Measurements from ENCODE around the gene RPTOR.
A peak's percentile ranks its signal among the peaks of the same experiment; 100 is the strongest.

The RPTOR gene

DNA sequence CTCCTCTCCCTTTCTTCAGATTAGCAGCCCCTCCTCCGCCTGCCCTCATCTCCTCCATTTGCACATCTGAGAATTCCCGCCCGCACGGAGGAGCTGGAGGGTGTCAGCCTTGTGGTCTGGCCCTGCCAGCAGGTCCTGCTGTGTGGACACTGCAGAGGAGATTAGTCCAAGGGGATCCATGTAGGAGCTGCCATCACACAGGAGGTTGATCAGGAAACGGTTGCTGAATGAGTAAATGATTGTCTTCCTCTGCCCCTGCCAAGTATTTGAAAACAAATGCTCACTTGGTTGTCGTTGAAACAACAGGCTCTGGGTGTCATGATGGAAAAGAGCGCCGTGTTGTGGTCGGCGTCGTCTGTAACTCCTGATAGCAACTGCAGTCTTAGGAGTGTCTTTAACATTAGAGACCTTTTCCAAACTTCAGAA lies 383.2 kb downstream of the RPTOR start:
- H3K4me3 ChIP-seq (ENCODE audit: control insufficient read depth, low read depth, low read length): no peak overlapping the region
- TF ChIP-seq, protein P1, sequence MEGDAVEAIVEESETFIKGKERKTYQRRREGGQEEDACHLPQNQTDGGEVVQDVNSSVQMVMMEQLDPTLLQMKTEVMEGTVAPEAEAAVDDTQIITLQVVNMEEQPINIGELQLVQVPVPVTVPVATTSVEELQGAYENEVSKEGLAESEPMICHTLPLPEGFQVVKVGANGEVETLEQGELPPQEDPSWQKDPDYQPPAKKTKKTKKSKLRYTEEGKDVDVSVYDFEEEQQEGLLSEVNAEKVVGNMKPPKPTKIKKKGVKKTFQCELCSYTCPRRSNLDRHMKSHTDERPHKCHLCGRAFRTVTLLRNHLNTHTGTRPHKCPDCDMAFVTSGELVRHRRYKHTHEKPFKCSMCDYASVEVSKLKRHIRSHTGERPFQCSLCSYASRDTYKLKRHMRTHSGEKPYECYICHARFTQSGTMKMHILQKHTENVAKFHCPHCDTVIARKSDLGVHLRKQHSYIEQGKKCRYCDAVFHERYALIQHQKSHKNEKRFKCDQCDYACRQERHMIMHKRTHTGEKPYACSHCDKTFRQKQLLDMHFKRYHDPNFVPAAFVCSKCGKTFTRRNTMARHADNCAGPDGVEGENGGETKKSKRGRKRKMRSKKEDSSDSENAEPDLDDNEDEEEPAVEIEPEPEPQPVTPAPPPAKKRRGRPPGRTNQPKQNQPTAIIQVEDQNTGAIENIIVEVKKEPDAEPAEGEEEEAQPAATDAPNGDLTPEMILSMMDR (IDR thresholded peaks at IDR 0.05; ENCODE audit: control insufficient read depth, insufficient read depth, low read depth, low read length, missing control alignments): no peak
- DNase-seq (ENCODE audit: low read depth): no peak

DNA sequence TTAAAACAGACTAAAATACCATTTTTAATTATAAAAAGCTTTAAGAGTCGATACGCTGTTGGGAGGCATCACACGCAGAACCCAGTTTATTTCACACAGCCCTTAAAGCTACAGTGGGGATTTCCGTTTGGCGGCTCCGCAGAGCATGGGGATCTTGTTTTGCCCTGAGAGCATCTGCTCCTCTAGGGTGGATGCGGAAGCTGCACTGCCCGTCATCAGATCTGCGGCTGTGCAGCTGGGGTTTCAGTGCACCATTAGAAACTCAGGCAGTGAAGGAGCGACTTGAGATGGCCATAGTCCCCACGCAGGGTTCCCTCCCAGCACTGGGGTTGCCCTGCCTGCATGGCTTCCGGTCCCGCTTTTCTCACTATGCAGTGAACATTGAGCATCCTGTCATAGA lies 384.8 kb downstream of the RPTOR start:
- no peak overlapping the region for H3K4me3 ChIP-seq (ENCODE audit: control insufficient read depth, low read depth, low read length)
- no peak for DNase-seq (ENCODE audit: low read depth)
- TF ChIP-seq, protein P1 (IDR thresholded peaks at IDR 0.05; ENCODE audit: control insufficient read depth, insufficient read depth, low read depth, low read length, missing control alignments): no peak

DNA sequence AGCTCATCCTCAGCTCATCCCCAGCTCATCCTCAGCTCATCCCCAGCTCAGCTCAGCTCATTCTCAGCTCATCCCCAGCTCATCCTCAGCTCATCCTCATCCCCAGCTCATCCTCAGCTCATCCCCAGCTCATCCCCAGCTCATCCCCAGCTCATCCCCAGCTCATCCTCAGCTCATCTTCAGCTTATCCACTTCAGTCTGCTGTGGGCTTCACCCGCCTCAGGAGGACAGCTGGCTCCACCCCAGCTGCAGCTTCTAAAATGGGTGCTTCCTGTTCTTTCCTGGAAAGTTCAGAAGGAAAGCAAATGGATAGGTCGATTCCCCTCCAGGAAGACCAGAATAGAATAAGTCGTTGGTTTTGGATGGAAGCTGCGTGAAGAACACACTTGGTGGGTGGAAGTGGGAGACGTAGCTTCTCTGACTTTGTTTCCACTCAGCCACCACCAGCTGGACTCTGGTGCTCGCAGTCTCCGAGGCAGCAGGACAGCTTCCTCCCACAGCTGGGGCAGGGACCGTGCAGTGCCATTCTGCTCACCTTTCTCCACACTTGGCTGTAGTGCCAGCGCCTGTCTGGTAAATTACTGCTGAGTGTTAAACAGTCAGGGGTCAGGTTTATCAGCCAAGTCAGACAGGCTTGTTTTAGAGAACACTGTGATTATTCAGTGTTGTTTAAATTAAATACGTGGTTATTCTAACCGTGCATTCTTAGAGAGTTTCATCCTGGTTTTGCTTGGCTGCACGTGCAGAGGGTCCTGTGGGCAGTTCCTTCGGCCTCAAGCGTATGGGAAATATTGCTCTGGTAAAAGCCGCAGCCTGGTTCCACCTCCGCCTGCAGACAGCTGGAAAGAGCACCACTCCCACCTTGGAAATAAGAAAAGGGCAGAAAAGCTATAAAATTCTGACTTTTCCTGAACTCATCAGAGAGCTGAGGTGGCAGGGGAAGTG lies 386.0 kb downstream of the RPTOR start:
- TF ChIP-seq, protein P1 (IDR thresholded peaks at IDR 0.05; ENCODE audit: control insufficient read depth, insufficient read depth, low read depth, low read length, missing control alignments): no peak

DNA sequence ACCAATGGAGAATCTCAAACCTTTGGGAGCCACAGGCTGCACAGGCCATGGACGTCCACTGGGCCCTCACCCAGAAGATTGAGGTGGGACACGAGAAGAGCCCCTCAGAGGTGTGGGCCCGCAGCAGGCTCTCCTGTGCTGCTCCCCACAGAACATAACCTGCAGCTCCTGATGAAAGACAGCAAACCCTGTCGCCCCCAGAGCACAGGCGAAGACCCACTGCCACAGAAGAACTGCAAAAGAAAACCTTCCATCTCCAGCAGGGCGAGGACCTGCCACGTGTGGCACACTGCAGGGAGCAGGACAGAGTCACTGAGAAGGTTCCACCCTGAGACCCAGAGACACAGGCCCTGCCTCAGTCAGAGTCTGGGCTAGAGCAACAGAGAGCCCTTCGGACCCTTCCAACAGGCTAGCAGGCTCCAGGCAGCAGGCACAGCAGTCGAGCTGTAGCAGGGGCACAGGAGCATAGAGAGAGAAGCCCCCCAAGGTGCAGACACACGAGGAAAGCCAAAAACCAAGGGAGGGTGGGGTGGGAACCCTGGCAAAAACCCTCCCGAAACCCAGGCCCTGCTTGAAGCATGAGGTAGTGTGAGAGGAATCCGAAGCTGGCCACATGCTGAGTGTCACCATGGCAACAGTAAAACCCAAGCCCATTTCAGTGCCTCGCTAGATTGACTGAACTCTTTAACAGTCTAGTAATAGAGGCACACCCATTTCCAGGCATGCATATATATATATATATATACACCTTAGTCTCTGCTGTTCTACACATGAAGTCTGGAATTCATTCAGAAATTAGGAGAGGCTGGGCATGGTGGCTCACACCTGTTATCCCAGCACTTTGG lies 387.0 kb downstream of the RPTOR start:
- no peak overlapping the region for H3K4me3 ChIP-seq (ENCODE audit: control insufficient read depth, low read depth, low read length)
- DNase-seq (ENCODE audit: low read depth): peak; percentile 54
- TF ChIP-seq, protein P1 (IDR thresholded peaks at IDR 0.05; ENCODE audit: control insufficient read depth, insufficient read depth, low read depth, low read length, missing control alignments): no peak

More for the DNA sequence above, 386.0 kb downstream of the RPTOR start:
- no peak overlapping the region for H3K4me3 ChIP-seq (ENCODE audit: control insufficient read depth, low read depth, low read length)
- no peak for DNase-seq (ENCODE audit: low read depth)

DNA sequence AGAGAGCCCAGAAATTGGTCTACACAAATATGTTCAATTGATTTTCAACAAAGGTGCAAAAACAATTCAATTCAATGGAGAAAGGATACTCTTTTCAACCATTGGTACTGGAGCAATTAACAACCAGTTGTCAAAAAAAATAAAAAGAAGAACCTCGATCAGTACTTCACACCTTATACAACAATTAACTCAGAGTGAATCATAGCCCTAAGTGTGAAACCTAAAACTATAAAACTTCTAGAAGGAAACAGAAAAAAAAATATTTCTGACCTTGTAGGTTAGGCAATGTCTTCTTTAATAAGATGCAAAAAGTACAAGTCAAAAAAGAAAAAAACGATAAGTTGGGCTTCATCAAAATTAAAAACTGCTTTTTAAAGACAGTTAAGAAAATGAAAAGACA lies 390.9 kb downstream of the RPTOR start:
- H3K4me3 ChIP-seq (ENCODE audit: control insufficient read depth, low read depth, low read length): no peak overlapping the region
- no peak for DNase-seq (ENCODE audit: low read depth)
- TF ChIP-seq, protein P1 (IDR thresholded peaks at IDR 0.05; ENCODE audit: control insufficient read depth, insufficient read depth, low read depth, low read length, missing control alignments): no peak

DNA sequence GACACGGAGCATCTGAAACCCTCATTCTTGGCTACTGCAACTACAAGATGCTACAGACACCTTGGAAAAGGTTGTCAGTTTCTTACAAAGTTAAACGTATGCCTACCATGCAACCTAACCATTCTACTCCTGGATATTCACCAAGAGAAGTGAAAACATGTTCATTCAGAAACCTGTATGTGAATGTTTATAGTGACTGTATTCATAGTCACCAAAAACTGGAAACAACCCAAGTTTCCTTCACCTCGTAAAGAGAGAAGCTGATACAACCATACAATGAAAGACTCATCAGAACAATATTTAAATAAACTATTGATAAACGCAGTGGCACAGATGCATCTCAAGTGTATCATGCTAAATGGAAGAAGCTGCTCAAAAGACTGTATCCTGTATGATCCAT lies 391.6 kb downstream of the RPTOR start:
- DNase-seq (ENCODE audit: low read depth): no peak
- TF ChIP-seq, protein P1 (IDR thresholded peaks at IDR 0.05; ENCODE audit: control insufficient read depth, insufficient read depth, low read depth, low read length, missing control alignments): no peak
- no peak overlapping the region for H3K4me3 ChIP-seq (ENCODE audit: control insufficient read depth, low read depth, low read length)
